ENCODE results near the gene TEX29. TPM values are rescaled to one million over a fixed set of nuclear protein-coding genes. Genes with fewer than 3 reads are reported as not detected.

Gene TEX29
- polyA plus RNA-seq, 1 of the 3 experiments (the other 2 are of a cell fraction) = 0.18 TPM

GRCh38 chr13:111283457-111283856 lies 37.0 kb upstream of the TEX29 start (continued):
- TF ChIP-seq USF1 (IDR thresholded peaks at IDR 0.05; ENCODE audit: borderline replicate concordance, low read depth) = no peak
- no peak for TF ChIP-seq RAD21 (IDR thresholded peaks at IDR 0.05; ENCODE audit: low read length)
- TF ChIP-seq CHD2 (IDR thresholded peaks at IDR 0.05; ENCODE audit: low read length, partially characterized antibody) = no peak
- TF ChIP-seq IRF3 (IDR thresholded peaks at IDR 0.05; ENCODE audit: low read depth, low read length) = no peak
- no peak for TF ChIP-seq CTCF (IDR thresholded peaks at IDR 0.05)
- TF ChIP-seq USF2 (IDR thresholded peaks at IDR 0.05; ENCODE audit: borderline replicate concordance, low read depth, low read length) = no peak

- H3K9me3 ChIP-seq = no peaks in the 10 kb centered on the region
- H3K9ac ChIP-seq = no peak overlapping the region
- ChIA-PET CTCF (no interaction called here), POLR2A (no interaction called here)
- no peak overlapping the region for H3K4me3 ChIP-seq (ENCODE audit: low read depth in 2 of 2, low read length in 1 of 2)
- no peaks in the 10 kb centered on the region for H3K27me3 ChIP-seq (ENCODE audit: insufficient read depth)
- peaks cover 14 to 81% of the 10 kb centered on the region in 2 experiments for H3K36me3 ChIP-seq (replicated peaks in 1 of 2; ENCODE audit: control insufficient read depth in 1 of 2, insufficient read depth in 2 of 2, low read length in 1 of 2)
- no peak for DNase-seq
- TF ChIP-seq RFX5 (IDR thresholded peaks at IDR 0.05; ENCODE audit: low read length) = no peak
- no peak for TF ChIP-seq IRF3 (IDR thresholded peaks at IDR 0.05; ENCODE audit: low read depth, low read length)
- TF ChIP-seq RXRA (IDR thresholded peaks at IDR 0.05; ENCODE audit: borderline replicate concordance, low read depth) = no peak
- TF ChIP-seq TEAD4 (IDR thresholded peaks at IDR 0.05; ENCODE audit: borderline replicate concordance, insufficient read depth) = no peak
- no peak for TF ChIP-seq CTCF (IDR thresholded peaks at IDR 0.05)
- TF ChIP-seq JUND (IDR thresholded peaks at IDR 0.05) = no peak
- TF ChIP-seq CHD2 (IDR thresholded peaks at IDR 0.05; ENCODE audit: low read length, partially characterized antibody) = no peak
- no peak for TF ChIP-seq TCF12 (IDR thresholded peaks at IDR 0.05)
- TF ChIP-seq NRF1 (IDR thresholded peaks at IDR 0.05; ENCODE audit: low read depth, low read length) = no peak
- no peak for TF ChIP-seq POLR2AphosphoS5 (IDR thresholded peaks at IDR 0.05; ENCODE audit: low read depth, low read length)
- no peak for TF ChIP-seq GATA2 (CRISPR knock-in tag; IDR thresholded peaks at IDR 0.05)
- H3F3A ChIP-seq (replicated peaks; ENCODE audit: insufficient read depth) = no peaks in the 10 kb centered on the region
- no peaks in the 10 kb centered on the region for H3K9me2 ChIP-seq
- H4K20me1 ChIP-seq (ENCODE audit: insufficient read depth) = no peaks in the 10 kb centered on the region
- H3K79me2 ChIP-seq (ENCODE audit: insufficient read depth) = 0 out of 2 replicates have a peak, but pooled peaks cover 3% of the 10 kb centered on the region
- H3K27ac ChIP-seq (ENCODE audit: low read depth in 2 of 2, low read length in 1 of 2) = no peak overlapping the region; a peak in 1 of 4 replicates
- WGBS (ENCODE audit: low lambda C conversion rate) = 90% methylated on average over 9 of the region's 9 CpGs
- peaks cover 7 to 19% of the 10 kb centered on the region in 2 experiments; a peak in 2 of 4 replicates for H3K4me1 ChIP-seq (ENCODE audit: control insufficient read depth in 1 of 2, insufficient read depth in 2 of 2, low read depth in 1 of 2, low read length in 1 of 2)
- H2AFZ ChIP-seq (ENCODE audit: low read depth) = no peak overlapping the region
- no peak overlapping the region for H3K4me2 ChIP-seq
Observed at GRCh38 chr13:111283991-111284390, 36.5 kb upstream of the TEX29 start.

Measured in SK-N-SH (cell line).